Measurements from ENCODE around the gene PPP6R3. TPM values are rescaled to one million over a fixed set of nuclear protein-coding genes. Genes with fewer than 3 reads are reported as not detected.

Gene PPP6R3
- total and polyA plus RNA-seq, 2 of the 13 experiments (the other 11 are each of a cell fraction or from before 2014, with no cell fraction given), result 41.2 to 83.4 TPM

DNA sequence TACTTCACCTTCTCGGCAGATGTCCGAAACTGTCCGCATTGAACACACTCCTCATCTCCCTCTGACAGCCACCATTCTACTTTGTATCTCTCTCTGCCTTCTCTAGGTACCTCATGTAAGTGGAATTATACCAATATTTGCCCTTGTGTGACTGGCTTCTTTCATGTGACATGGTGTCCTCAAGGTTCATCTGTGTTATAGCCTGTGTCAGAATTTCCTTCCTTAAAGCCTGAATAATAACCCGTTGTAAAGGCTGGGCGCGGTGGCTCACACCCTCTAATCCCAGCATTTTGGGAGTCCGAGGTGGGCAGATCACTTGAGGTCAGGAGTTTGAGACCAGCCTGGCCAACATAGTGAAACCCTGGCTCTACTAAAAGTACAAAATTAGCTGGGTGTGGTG lies 40.4 kb upstream of the PPP6R3 start:
- H3K4me1 ChIP-seq (ENCODE audit: insufficient read depth, low read length), result no peaks in the 10 kb centered on the region; the same call in 1 of the 2 replicates
- ChIA-PET CTCF (ENCODE audit: low intra/inter-chr PET ratio, low total read pairs) (no interaction called here), POLR2A (no interaction called here)
- H4K20me1 ChIP-seq (ENCODE audit: insufficient read depth, low read length), result peaks cover 14% of the 10 kb centered on the region; the same call in 1 of the 2 replicates
- H3K79me2 ChIP-seq (ENCODE audit: insufficient read depth, low read length), result peaks cover 4% of the 10 kb centered on the region
- DNase-seq (ENCODE audit: low spot score) (no peak), FAIRE-seq (no peak), ATAC-seq (no peak)
- no peaks in the 10 kb centered on the region for H3K27me3 ChIP-seq (ENCODE audit: control insufficient read depth in 1 of 2, insufficient read depth in 2 of 2, low read length in 2 of 2)
- no peak overlapping the region for H3K9ac ChIP-seq (ENCODE audit: insufficient read depth, low read depth, low read length)
- TF ChIP-seq, protein P1, sequence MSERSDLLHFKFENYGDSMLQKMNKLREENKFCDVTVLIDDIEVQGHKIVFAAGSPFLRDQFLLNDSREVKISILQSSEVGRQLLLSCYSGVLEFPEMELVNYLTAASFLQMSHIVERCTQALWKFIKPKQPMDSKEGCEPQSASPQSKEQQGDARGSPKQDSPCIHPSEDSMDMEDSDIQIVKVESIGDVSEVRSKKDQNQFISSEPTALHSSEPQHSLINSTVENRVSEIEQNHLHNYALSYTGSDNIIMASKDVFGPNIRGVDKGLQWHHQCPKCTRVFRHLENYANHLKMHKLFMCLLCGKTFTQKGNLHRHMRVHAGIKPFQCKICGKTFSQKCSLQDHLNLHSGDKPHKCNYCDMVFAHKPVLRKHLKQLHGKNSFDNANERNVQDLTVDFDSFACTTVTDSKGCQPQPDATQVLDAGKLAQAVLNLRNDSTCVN (CRISPR knock-in tag; IDR thresholded peaks at IDR 0.05; ENCODE audit: borderline replicate concordance), result no peak
- no peak for TF ChIP-seq ZEB1 (IDR thresholded peaks at IDR 0.05; ENCODE audit: insufficient replicate concordance, low read depth)
- no peak for TF ChIP-seq ZNF691 (CRISPR knock-in tag; IDR thresholded peaks at IDR 0.05; ENCODE audit: borderline replicate concordance, low read depth)
- no peak for TF ChIP-seq ZNF496 (CRISPR knock-in tag; IDR thresholded peaks at IDR 0.05; ENCODE audit: insufficient replicate concordance)
- TF ChIP-seq NKX3-1 (CRISPR knock-in tag; IDR thresholded peaks at IDR 0.05), result no peak
- TF ChIP-seq ZNF513 (CRISPR knock-in tag; conservative IDR thresholded peaks at IDR 0.05), result no peak
- TF ChIP-seq TBX3 (IDR thresholded peaks at IDR 0.05; ENCODE audit: borderline replicate concordance), result no peak
- TF ChIP-seq ERF (CRISPR knock-in tag; IDR thresholded peaks at IDR 0.05), result no peak
- TF ChIP-seq ZNF441 (CRISPR knock-in tag; IDR thresholded peaks at IDR 0.05; ENCODE audit: borderline replicate concordance), result no peak
- no peak for TF ChIP-seq FOXK1 (CRISPR knock-in tag; IDR thresholded peaks at IDR 0.05; ENCODE audit: borderline replicate concordance, low read depth)
- TF ChIP-seq XRCC5 (optimal IDR thresholded peaks at IDR 0.05; ENCODE audit: low read length), result no peak
- no peak for TF ChIP-seq IRF2 (CRISPR knock-in tag; IDR thresholded peaks at IDR 0.05)
- no peak for TF ChIP-seq DZIP1 (CRISPR knock-in tag; IDR thresholded peaks at IDR 0.05)
- no peak for TF ChIP-seq ZNF629 (CRISPR knock-in tag; conservative IDR thresholded peaks at IDR 0.05)
- no peak for TF ChIP-seq ZNF124 (CRISPR knock-in tag; IDR thresholded peaks at IDR 0.05)
- no peak for TF ChIP-seq TEAD2 (CRISPR knock-in tag; IDR thresholded peaks at IDR 0.05)
- TF ChIP-seq, protein P2, sequence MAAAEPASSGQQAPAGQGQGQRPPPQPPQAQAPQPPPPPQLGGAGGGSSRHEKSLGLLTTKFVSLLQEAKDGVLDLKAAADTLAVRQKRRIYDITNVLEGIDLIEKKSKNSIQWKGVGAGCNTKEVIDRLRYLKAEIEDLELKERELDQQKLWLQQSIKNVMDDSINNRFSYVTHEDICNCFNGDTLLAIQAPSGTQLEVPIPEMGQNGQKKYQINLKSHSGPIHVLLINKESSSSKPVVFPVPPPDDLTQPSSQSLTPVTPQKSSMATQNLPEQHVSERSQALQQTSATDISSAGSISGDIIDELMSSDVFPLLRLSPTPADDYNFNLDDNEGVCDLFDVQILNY (CRISPR knock-in tag; conservative IDR thresholded peaks at IDR 0.05), result no peak
- no TSS peak for BruUV-seq (replicated peaks)
- no peak overlapping the region for H3K4me2 ChIP-seq (ENCODE audit: low read depth, low read length)
- H3K36me3 ChIP-seq (replicated peaks in 1 of 2; ENCODE audit: control insufficient read depth in 1 of 2, insufficient read depth in 2 of 2, low read length in 2 of 2), result peaks cover 29 to 72% of the 10 kb centered on the region in 2 experiments
- no peak overlapping the region for H3K27ac ChIP-seq (ENCODE audit: extremely low read length, insufficient read depth, low read length)
- in situ Hi-C loops (cut with HindIII; ENCODE audit: extremely low pct_ligation_motif_present, low pct_unique_long_range_greater_than_20kb) (no loop called here), intact Hi-C loops (cut with micrococcal nuclease; ENCODE audit: unreplicated experiment) (no loop called here)
- 99% methylated on average over 7 of the region's 7 CpGs for WGBS (ENCODE audit: low lambda C conversion rate)
- H3K9me3 ChIP-seq (ENCODE audit: low read length), result no peaks in the 10 kb centered on the region
- H3K4me3 ChIP-seq (replicated peaks in 1 of 3; ENCODE audit: insufficient read depth in 1 of 3, low read depth in 2 of 3, low read length in 3 of 3), result no peak overlapping the region
- no peak overlapping the region for H2AFZ ChIP-seq (ENCODE audit: low read length)
